HG02884 (cell line): Measurements from ENCODE around the gene ASPSCR1.

Source experiments
- ATAC-seq: cut with Tn5 transposase; IDR thresholded peaks from one replicate; pipeline ENCODE4 v1.9.1; 2021; ENCODE audit warnings: mild to moderate bottlenecking, moderate library complexity; ENCODE audit not compliant: unreplicated experiment

Gene ASPSCR1, protein sequence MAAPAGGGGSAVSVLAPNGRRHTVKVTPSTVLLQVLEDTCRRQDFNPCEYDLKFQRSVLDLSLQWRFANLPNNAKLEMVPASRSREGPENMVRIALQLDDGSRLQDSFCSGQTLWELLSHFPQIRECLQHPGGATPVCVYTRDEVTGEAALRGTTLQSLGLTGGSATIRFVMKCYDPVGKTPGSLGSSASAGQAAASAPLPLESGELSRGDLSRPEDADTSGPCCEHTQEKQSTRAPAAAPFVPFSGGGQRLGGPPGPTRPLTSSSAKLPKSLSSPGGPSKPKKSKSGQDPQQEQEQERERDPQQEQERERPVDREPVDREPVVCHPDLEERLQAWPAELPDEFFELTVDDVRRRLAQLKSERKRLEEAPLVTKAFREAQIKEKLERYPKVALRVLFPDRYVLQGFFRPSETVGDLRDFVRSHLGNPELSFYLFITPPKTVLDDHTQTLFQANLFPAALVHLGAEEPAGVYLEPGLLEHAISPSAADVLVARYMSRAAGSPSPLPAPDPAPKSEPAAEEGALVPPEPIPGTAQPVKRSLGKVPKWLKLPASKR

GRCh38 chr17:81977211-81977808, at the start of gene ASPSCR1:
TSS of gene ASPSCR1 (plus strand) at chr17:81977629. CDS start at chr17:81977647, 18 bp downstream.
- ATAC-seq = peak; percentile 79

GRCh38 chr17:81927653-81928543, 49.5 kb upstream of the ASPSCR1 start, which contains the start of gene MAFG:
TSS of gene MAFG (minus strand) at chr17:81927735. CDS start at chr17:81923185, 4,550 bp downstream.
- peak; percentile 60 for ATAC-seq

DNA sequence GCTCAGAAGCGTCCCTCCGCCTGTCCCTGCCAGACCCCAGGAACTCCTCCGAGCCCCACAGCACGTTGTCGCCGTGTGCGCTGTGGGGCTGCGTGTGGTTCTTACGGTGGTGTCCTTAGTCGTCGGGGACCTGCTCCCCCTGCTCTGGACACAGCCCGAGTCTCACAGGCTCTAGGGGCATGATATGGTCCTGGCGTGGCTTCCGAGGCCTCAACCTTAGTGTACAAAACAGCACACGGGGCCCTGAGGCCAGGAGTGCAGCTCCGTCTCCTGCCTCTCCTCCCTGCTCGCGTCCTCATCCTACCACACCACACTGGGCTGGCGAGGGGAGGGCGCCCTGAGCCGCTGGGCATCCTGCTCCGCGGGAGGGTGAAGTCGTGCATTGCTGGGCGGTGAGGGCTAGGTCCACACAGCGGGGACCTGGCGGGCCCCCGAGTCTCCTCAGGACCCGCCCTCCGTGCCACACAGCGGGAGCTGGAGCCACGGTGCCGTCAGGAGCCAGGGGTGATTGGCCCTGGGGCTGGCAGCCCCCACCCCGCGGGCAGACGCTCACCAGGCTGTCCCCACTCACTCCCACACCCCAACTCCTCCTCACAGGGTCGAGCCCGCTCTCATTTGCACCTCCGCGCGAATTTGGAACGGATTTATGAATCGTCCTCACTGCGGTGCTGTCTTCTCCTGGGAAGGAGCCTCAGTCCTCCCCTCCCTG, 48.7 kb upstream of the ASPSCR1 start:
- no peak for ATAC-seq

DNA sequence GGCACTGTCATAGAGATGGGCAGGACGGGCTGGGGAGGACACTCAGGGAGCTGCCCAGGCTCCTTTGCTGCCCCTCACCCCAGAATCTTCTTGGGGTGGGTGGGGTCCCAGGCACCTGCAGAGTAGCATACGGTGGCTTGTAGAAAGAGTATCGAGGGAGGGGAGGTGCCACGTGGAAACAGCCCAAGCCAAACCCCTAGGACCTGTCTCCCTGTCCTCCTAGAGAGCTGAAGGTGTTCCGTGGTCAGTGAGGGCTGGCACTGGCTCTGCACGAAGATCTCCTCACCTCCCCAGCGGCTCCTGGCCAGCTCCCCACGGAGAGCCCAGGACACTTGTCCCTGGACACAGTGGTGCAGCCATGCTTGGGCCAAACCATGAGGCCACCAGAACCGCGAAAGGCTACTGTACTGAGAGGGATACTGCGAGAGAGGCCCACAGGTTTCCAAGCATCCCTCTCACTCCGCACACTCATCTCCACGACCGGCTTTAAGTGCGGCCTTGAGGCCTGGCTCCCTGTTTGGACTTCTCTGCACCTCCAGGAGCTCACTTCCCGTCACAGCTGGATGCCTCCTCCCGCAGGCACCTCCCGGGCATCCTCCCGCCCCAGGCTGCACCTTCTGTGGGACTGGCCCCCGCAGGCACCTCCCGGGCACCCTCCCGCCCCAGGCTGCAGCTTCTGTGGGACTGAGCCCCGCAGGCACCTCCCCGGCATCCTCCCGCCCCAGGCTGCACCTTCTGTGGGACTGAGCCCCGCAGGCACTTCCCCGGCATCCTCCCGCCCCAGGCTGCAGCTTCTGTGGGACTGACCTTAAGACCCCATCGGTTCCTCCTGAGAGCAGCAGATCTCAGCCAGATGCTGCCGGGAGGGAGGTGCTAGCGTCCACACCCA, 47.9 kb upstream of the ASPSCR1 start:
- ATAC-seq = no peak

DNA sequence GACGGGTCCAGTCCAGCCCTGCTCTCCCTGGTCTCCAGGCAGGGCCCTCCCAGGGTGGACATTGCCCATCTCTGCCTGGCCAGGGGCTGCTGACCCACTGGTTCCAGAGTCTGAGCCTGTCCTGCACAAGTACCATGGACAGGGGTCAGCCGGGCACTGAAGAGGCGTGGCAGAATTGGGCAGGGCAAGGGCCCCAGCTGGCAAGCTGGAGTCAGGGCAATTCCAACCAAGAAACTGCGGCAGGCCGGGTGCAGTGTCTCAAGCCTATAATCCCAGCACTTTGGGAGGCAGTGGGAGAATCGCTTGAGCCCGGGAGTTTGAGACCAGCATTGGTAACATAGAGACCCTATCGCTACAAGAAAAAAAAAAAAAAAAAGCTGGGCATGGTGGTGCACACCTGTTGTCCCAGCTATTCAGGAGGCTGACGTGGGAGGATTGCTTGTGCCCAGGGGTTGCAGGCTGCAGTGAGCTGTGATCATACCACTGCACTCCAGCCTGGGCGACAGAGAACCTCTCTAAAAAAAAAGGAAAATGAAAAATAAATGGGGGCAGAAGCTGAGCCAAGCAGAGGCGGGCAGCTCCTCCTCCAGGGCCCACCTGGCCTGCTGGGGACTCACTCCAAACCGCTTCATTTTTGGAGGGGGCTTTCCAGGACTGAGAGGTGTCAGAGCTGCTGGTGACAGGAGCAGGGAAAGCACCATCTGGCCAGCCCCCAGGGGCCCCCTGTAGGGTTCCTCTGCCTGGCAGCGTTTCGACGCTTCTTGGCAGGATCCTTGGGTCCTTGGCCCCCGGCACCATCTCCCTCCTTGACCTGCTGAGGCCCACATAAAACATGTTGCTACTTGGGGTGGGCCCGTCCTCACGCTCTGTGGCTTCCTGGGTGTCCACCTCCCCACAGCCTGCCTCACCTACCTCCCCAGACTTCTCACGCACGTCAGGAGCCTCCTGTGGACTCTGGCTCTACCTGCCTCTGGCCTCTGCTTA, 47.0 kb upstream of the ASPSCR1 start:
- ATAC-seq = no peak

DNA sequence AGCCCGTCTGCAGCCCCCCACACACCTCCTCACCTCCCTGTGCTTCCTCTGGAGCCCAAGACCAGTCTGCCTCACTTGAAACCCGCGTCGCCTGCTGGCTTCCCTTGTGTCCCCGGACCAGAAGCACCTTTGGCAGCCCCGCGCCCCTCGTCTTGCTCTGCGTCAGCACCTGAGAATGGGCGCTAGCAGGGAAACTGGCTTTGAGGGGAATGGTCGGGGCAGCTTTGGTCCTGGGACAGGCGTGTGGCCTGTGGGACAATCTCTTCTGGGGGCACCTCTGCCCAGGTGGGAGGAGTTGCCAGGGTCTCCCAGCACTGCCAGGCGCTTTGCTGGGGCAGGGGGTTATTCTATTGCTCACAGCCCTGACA, 46.3 kb upstream of the ASPSCR1 start:
- no peak for ATAC-seq

GRCh38 chr17:81931557-81932332, 45.7 kb upstream of the ASPSCR1 start:
- no peak for ATAC-seq

DNA sequence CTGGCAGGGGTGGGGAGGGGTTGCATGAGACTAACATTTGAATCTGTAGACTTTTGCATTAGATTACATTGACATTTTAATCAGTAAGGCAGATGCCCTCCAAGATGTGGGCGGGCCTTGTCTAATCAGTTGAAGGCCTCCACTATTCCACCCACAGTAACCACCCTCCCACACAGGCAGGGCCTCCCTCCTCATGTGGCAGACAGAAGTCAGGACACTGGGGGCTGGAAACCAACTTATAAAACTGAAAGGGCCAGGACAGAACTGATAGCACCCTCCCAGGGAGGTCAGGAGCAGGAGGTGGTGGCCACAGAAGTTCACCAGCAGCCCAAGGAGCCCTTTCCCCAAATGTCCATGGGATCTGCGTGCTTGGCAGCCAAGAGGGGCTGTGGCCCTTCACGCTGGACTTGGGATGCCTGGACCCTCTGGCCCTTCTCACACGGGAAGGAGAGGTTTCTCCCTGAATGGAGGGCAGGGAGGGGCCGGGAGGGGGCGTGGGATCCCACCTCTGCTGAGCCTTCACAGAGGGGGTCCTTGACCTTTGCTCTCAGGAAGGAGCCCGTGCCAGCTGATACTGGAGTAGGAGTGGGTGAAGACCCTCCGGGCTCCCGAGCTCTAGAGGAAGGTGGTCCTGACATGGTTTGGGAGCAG, 45.0 kb upstream of the ASPSCR1 start:
- no peak for ATAC-seq

DNA sequence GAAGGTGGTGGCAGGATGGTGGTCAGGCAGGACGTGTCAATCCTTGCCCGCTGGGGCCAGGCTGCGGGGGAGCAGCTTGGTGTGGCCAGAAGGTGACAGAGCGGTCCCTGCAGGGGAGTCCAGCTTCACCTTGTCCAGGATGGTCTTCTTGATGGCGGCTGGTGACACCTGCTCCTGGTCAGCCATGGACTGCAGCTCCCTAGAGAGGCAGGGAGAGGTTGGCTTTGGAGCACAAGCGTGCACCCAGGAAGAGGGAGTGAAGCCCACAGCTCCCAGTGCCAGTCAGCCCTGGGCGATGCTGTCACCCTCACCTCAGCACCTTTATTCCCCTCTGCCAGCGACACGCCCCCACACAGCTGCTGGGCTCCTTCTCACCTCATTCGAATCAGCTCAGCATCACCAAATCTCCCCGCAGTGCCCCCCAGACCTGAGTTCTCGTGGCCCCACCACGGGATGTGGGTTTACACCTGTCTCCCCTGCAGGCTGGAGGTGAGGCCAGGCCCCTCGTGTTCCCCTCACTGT, 44.2 kb upstream of the ASPSCR1 start:
- no peak for ATAC-seq

DNA sequence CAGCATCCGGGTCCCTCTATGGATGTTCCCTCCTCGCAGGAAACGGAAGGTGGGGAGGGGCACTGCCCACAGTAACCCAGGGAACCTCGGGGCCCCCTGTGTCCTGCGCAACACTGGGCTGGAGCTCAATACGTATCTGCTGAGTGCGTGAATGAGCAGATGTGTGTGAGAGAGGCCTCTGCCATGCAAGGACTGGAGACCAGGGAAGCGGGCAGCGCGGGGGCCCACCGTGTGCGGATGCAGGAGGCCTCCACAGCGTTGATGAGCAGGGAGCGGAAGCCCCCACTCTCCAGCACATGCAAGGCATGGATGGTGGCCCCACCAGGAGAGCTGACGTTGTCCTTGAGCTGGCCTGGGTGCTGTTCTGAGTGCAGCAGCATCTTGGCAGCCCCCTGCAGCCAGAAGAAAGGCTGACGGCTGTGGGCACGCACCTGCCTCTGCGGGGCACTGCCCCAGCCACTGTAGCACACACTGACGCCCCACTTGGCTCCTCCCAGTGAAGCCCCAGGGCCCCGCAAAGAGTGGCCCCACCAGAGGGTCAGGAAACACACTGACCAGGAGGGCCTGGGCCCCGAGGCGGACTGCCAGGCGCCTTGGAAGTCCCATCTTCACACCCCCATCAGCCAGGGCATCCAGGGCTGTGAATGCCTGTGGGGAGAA, 43.2 kb upstream of the ASPSCR1 start:
- no peak for ATAC-seq

- ATAC-seq = no peak
These were observed 42.4 kb upstream of the ASPSCR1 start for GRCh38 chr17:81934850-81935708.

GRCh38 chr17:81935709-81936084, 41.7 kb upstream of the ASPSCR1 start:
- ATAC-seq = no peak

- ATAC-seq = no peak
These were observed 38.2 kb upstream of the ASPSCR1 start for GRCh38 chr17:81939218-81939617.

DNA sequence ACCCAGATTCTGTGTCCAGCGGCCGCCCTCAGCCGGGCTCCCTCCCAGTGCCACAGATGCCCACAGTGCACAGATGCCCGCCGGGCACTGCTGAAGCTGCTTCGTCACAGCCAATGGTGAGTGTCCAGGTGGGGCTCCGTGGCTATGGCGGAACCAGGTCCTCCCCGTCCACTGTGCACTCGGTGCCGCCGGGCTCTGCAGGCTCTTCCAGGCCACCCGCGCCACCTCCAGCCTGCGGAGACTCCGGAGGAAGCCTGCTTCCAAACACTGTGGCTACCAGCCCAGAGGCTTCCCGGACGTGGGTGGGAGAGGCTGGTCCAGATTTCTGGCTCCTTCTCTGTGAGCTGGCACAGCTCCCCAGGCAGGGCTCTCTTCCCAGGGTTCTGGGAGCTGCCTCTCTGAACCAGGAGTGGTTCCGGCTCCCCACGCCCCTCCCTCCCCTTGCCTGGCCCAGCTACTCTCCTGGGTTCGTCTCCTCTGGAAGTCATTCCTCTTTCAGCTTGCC, 37.5 kb upstream of the ASPSCR1 start:
- ATAC-seq = no peak
